Breast epithelium (tissue), 3 donors: ENCODE results near the gene NBPF3.

Experiments used
- POLR2A ChIP-seq: fragments of 450-650 bp; IDR thresholded peaks from one replicate; pipeline ENCODE4 v1.6.1; 2016; ENCODE audit warnings: antibody characterized with exemption, mild to moderate bottlenecking, moderate library complexity
- POLR2AphosphoS5 ChIP-seq, 3 donors: sonication (generic); formaldehyde crosslinking; IDR thresholded peaks; one replicate each; pipeline ENCODE4 v1.6.1; 2017; ENCODE audit warnings: antibody characterized with exemption in 3 of 3
- TF ChIP-seq, protein P1 (sequence below), 3 donors: fragments of 450-650 bp; IDR thresholded peaks; one replicate each; pipeline ENCODE4 v1.5.1; 2016 to 2017; ENCODE audit warnings: antibody characterized with exemption in 3 of 3, mild to moderate bottlenecking in 3 of 3, moderate library complexity in 3 of 3

DNA sequence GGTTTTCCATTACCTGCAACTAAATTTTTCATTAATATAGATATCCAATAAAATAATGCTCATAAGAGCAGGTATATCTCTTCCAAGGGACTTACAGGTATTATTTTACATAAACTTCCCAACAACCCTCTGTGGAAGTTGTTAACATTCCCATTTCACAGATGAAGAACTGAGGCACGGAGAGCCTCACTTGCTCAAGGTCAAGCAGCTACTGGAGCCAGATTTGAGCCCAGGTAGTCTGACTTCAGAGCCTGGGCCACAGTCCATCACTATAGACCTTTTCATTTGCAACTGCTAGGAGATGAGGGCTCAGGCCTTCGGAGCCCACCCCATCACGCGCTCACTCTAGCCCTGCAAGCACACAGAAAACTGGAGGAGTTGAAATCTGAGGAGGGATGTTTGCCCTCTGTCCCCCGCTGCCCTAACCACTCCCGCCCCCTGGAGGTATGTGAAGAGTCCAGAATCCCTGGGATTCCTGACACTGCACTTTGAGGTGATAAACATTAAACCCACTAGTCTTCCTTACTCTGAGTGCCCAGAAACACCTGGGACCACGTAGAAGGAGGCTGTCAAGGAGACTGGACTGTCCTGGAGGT is 57.6 kb downstream of the NBPF3 start:
- TF ChIP-seq, protein P1, sequence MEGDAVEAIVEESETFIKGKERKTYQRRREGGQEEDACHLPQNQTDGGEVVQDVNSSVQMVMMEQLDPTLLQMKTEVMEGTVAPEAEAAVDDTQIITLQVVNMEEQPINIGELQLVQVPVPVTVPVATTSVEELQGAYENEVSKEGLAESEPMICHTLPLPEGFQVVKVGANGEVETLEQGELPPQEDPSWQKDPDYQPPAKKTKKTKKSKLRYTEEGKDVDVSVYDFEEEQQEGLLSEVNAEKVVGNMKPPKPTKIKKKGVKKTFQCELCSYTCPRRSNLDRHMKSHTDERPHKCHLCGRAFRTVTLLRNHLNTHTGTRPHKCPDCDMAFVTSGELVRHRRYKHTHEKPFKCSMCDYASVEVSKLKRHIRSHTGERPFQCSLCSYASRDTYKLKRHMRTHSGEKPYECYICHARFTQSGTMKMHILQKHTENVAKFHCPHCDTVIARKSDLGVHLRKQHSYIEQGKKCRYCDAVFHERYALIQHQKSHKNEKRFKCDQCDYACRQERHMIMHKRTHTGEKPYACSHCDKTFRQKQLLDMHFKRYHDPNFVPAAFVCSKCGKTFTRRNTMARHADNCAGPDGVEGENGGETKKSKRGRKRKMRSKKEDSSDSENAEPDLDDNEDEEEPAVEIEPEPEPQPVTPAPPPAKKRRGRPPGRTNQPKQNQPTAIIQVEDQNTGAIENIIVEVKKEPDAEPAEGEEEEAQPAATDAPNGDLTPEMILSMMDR (IDR thresholded peaks at IDR 0.05) = no peak
- TF ChIP-seq POLR2A (no peak), POLR2AphosphoS5 (IDR thresholded peaks at IDR 0.05) (no peak)
